K562 (cell line): Measurements from ENCODE around the gene NRG3. TPM values are rescaled to one million over a fixed set of nuclear protein-coding genes. Genes with fewer than 3 reads are reported as not detected.

Source experiments
- ATAC-seq: fragments of 200-7000 bp; cut with Tn5 transposase; 3 replicates; pipeline ENCODE4 v1.9.1; 2020; ENCODE audit warnings: moderate library complexity
- BruUV-seq: library from RNA; stranded (reverse); fragments of 400-500 nt; replicated peaks from 2 replicates; lab custom pipeline; 2021; lab: Mats Ljungman, UMichigan
- CTCF ChIA-PET: fragments of 300-600 bp; formaldehyde crosslinking; extraction: SDS; loops from one replicate; lab custom pipeline; 2021; ENCODE audit warnings: low intra/inter-chr PET ratio; lab: Yijun Ruan, JAX
- POLR2A ChIA-PET: fragments of 300-600, 350-650 bp; sonication (Branson Sonifier 250); formaldehyde crosslinking; extraction: SDS; loops from one replicate; lab custom pipeline; 2021; ENCODE audit warnings: antibody characterized with exemption, inconsistent platforms; lab: Yijun Ruan, JAX
- DNase-seq, 4 experiments: peaks; one replicate each; pipeline versions ENCODE4 v3.0.0 to v3.0.0-alpha.2; 2011 to 2018; ENCODE audit warnings: low spot score in 3 of 4, mixed read lengths in 3 of 4; ENCODE audit errors: extremely low read depth in 1 of 4
- FAIRE-seq: peaks from 2 replicates; lab custom pipeline; 2011; peaks lifted over from hg19 to GRCh38; lab: Jason Lieb, UNC
- H2AFZ ChIP-seq: 2 replicates; pipeline ENCODE4 v1.6.0; 2011; ENCODE audit warnings: low read depth, low read length, control low read depth, inconsistent platforms
- H3K27ac ChIP-seq: fragments of 200-600 bp; 3 replicates; pipeline ENCODE4 v1.8.0; 2011; ENCODE audit warnings: low read depth, mild to moderate bottlenecking, control low read depth, inconsistent platforms, low read length, moderate library complexity, mixed read lengths; ENCODE audit errors: extremely low read depth
- H3K27me3 ChIP-seq, 2 experiments: fragments of 300-600 bp in 1 of 2; 2 replicates in 1 of 2; 3 replicates in 1 of 2; pipeline versions ENCODE4 v1.6.0 to v1.8.0; 2011; ENCODE audit warnings: inconsistent platforms in 2 of 2, low read length in 2 of 2, mild to moderate bottlenecking in 1 of 2, mixed read lengths in 1 of 2, moderate library complexity in 1 of 2; ENCODE audit not compliant: control insufficient read depth in 2 of 2, insufficient read depth in 2 of 2
- H3K36me3 ChIP-seq: fragments of 300-600 bp; 3 replicates; pipeline ENCODE4 v1.8.0; 2011; ENCODE audit warnings: mild to moderate bottlenecking, low read length, inconsistent platforms; ENCODE audit not compliant: control insufficient read depth, insufficient read depth
- H3K4me1 ChIP-seq, 2 experiments: fragments of 200-600 bp in 1 of 2; replicated peaks in 1 of 2; 2 replicates in 1 of 2; 3 replicates in 1 of 2; pipeline versions ENCODE4 v1.5.1 to v1.8.0; 2011; ENCODE audit warnings: inconsistent platforms in 2 of 2, low read length in 2 of 2, mild to moderate bottlenecking in 1 of 2, mixed read lengths in 1 of 2, moderate library complexity in 1 of 2; ENCODE audit not compliant: control insufficient read depth in 2 of 2, insufficient read depth in 2 of 2
- H3K4me2 ChIP-seq: 2 replicates; pipeline ENCODE4 v1.6.1; 2011; ENCODE audit warnings: low read length, control low read depth, inconsistent platforms, mixed read lengths; ENCODE audit not compliant: insufficient read depth
- H3K4me3 ChIP-seq: fragments of 200-600 bp; sonication (generic), shearing (Covaris generic); 2 replicates; pipeline ENCODE4 v1.5.1; 2016; ENCODE audit warnings: control low read depth, inconsistent platforms
- H3K79me2 ChIP-seq: fragments of 200-600 bp; 3 replicates; pipeline ENCODE4 v1.8.0; 2011; ENCODE audit warnings: low read length, inconsistent platforms; ENCODE audit not compliant: control insufficient read depth, insufficient read depth
- H3K9ac ChIP-seq, 2 experiments: 2 replicates each; pipeline versions ENCODE4 v1.6.0 to v1.6.1; 2011; ENCODE audit warnings: low read depth in 2 of 2, low read length in 2 of 2, control low read depth in 1 of 2, inconsistent platforms in 1 of 2, mild to moderate bottlenecking in 1 of 2, mixed read lengths in 1 of 2; ENCODE audit not compliant: insufficient read depth in 1 of 2
- H3K9me1 ChIP-seq: one replicate; pipeline ENCODE4 v1.6.0; 2011; ENCODE audit warnings: inconsistent platforms, mild to moderate bottlenecking, low read length, moderate library complexity; ENCODE audit not compliant: control insufficient read depth, insufficient read depth
- H3K9me3 ChIP-seq: replicated peaks from 2 replicates; pipeline ENCODE4 v1.5.1; 2011; ENCODE audit warnings: low read depth, low read length, inconsistent platforms; ENCODE audit not compliant: control insufficient read depth, insufficient read depth
- H4K20me1 ChIP-seq: replicated peaks from 2 replicates; pipeline ENCODE4 v1.6.1; 2011; ENCODE audit warnings: low read length, inconsistent platforms, mixed read lengths; ENCODE audit not compliant: control insufficient read depth, insufficient read depth
- AFF1 ChIP-seq, 2 experiments: fragments of 450-650 bp; IDR thresholded peaks; 2 replicates each; pipeline ENCODE4 v1.6.1; 2018; ENCODE audit warnings: mild to moderate bottlenecking in 2 of 2, low read depth in 1 of 2; ENCODE audit not compliant: partially characterized antibody in 2 of 2
- DACH1 ChIP-seq: fragments of 450-650 bp; IDR thresholded peaks from 2 replicates; pipeline ENCODE4 v1.6.1; 2018; ENCODE audit not compliant: partially characterized antibody
- ELF1 ChIP-seq: fragments of 200-800 bp; sonication (Bioruptor generic); IDR thresholded peaks from 2 replicates; pipeline ENCODE4 v1.6.1; 2016; ENCODE audit warnings: missing genetic modification characterization, missing compliant biosample characterization
- NCOR1 ChIP-seq: fragments of 450-650 bp; IDR thresholded peaks from 2 replicates; pipeline ENCODE4 v1.6.1; 2016; ENCODE audit warnings: mild to moderate bottlenecking, moderate library complexity
- NFE2 ChIP-seq: IDR thresholded peaks from 2 replicates; pipeline ENCODE4 v1.6.1; 2014; ENCODE audit warnings: antibody characterized with exemption, low read depth
- SRSF1 ChIP-seq: fragments of 200-400 bp; formaldehyde crosslinking; IDR thresholded peaks from 2 replicates; pipeline ENCODE4 v1.6.1; 2017; ENCODE audit warnings: mild to moderate bottlenecking, low read depth, low read length, moderate library complexity
- WHSC1 ChIP-seq: IDR thresholded peaks from one replicate; pipeline ENCODE4 v1.6.1; 2012; ENCODE audit warnings: low read length, control low read depth, inconsistent platforms
- ZNF75A ChIP-seq: fragments of 450-650 bp; formaldehyde crosslinking; IDR thresholded peaks from 2 replicates; pipeline ENCODE4 v1.4.0; 2020; ENCODE audit warnings: mild to moderate bottlenecking
- WGBS: fragments of 100-300 bp; shearing (Covaris generic); methylation state at CpG from one replicate; pipeline ENCODE4 v1.1.6; 2016; ENCODE audit warnings: low coverage, mixed read lengths; ENCODE audit not compliant: insufficient coverage; ENCODE audit errors: missing lambda C conversion rate; 5-methylcytosine and 5-hydroxymethylcytosine counted together
- in situ Hi-C: fragments of 300-500 bp; cut with MboI; formaldehyde crosslinking; loops from 4 replicates; pipeline ENCODE4 v1.15.0; 2018; ENCODE audit warnings: inconsistent platforms, mixed read lengths
- intact Hi-C: fragments of 100-400 bp; cut with micrococcal nuclease; formaldehyde crosslinking; loops from 2 replicates; pipeline ENCODE4 v1.14.2; 2022
- polyA plus RNA-seq, 8 experiments: library from polyadenylated mRNA; depleted of rRNA in 4 of 8; stranded (reverse) in 5 of 8; unstranded in 3 of 8; fragments of >200 nt; fragmentation: Nextera tagmentation in 2 of 8; fragmentation: Illumina TruSeq in 1 of 8; extraction: Ambion mirVana in 2 of 8; extraction: Trizol in 1 of 8; gene quantifications; 2 replicates each; pipeline versions ENCODE4 v1.2.1 to v1.2.3, GENCODE V29; 2011 to 2014; ENCODE audit warnings: inconsistent platforms in 1 of 8, missing spikeins in 1 of 8
- total RNA-seq, 7 experiments: library from RNA; depleted of rRNA in 6 of 7; stranded (reverse); fragments of >200 nt in 6 of 7; fragmentation: Illumina TruSeq in 2 of 7; extraction: Trizol in 2 of 7; gene quantifications; 2 replicates each; pipeline versions ENCODE4 v1.2.1 to v1.2.3, GENCODE V29; 2011 to 2021; ENCODE audit warnings: low replicate concordance in 1 of 7

Gene NRG3
- total and polyA plus RNA-seq, 9 of the 15 experiments (the other 6 are each of a cell fraction or from before 2014, with no cell fraction given) = not detected

GRCh38 chr10:81915504-81915897 lies 40.5 kb downstream of the NRG3 start:
- no peak for FAIRE-seq
- POLR2A ChIA-PET = interaction anchor here (0.6 kb wide), 1 partner anchor 47 kb away, joined by 4 read pairs; no protein-coding TSS in a partner anchor

GRCh38 chr10:81917666-81918065 lies 42.7 kb downstream of the NRG3 start:
- in situ Hi-C loops = no loop called here

More at GRCh38 chr10:81915504-81915897, 40.5 kb downstream of the NRG3 start:
- no peaks in the 10 kb centered on the region for H3K79me2 ChIP-seq
- no peak overlapping the region for H3K9ac ChIP-seq
- H3K27me3 ChIP-seq = no peaks in the 10 kb centered on the region
- ATAC-seq = no peak
- no peak overlapping the region for H2AFZ ChIP-seq
- DNase-seq = no peak
- BruUV-seq = no TSS peak
- H3K9me3 ChIP-seq = no peaks in the 10 kb centered on the region
- no peaks in the 10 kb centered on the region for H3K9me1 ChIP-seq
- intact Hi-C loops = no loop called here
- TF ChIP-seq SRSF1 (no peak), DACH1 (no peak), NCOR1 (no peak), ZNF75A (CRISPR knock-in tag) (no peak), ELF1 (tag) (no peak), WHSC1 (no peak)
- no peak overlapping the region for H3K4me3 ChIP-seq
- WGBS = 0% methylated on average over 2 of the region's 2 CpGs
- H3K36me3 ChIP-seq = no peaks in the 10 kb centered on the region
- CTCF ChIA-PET = no interaction called here
- H3K4me1 ChIP-seq = no peaks in the 10 kb centered on the region
- no peak overlapping the region for H3K4me2 ChIP-seq
- no peak overlapping the region for H3K27ac ChIP-seq
- no peaks in the 10 kb centered on the region for H4K20me1 ChIP-seq
- in situ Hi-C loops = no loop called here

More at GRCh38 chr10:81917666-81918065, 42.7 kb downstream of the NRG3 start:
- no peaks in the 10 kb centered on the region for H3K9me1 ChIP-seq
- H3K4me2 ChIP-seq = no peak overlapping the region
- POLR2A ChIA-PET = no interaction called here
- no peak for FAIRE-seq
- no peak overlapping the region for H3K4me3 ChIP-seq
- no peaks in the 10 kb centered on the region for H3K4me1 ChIP-seq
- no peaks in the 10 kb centered on the region for H3K27me3 ChIP-seq
- no peak for ATAC-seq
- no peak for DNase-seq
- H4K20me1 ChIP-seq = no peaks in the 10 kb centered on the region
- no peaks in the 10 kb centered on the region for H3K36me3 ChIP-seq
- H3K79me2 ChIP-seq = no peaks in the 10 kb centered on the region
- BruUV-seq = no TSS peak
- TF ChIP-seq AFF1 (IDR thresholded peaks at IDR 0.05; ENCODE audit: low read depth in 1 of 2, partially characterized antibody in 2 of 2) (no peak), NFE2 (no peak)
- TF ChIP-seq, all 486 proteins: peak for 0
- H3K9ac ChIP-seq = no peak overlapping the region
- H2AFZ ChIP-seq = no peak overlapping the region
- CTCF ChIA-PET = no interaction called here
- H3K9me3 ChIP-seq = no peaks in the 10 kb centered on the region
- intact Hi-C loops = no loop called here
- WGBS = 4% methylated on average over 5 of the region's 5 CpGs
- no peak overlapping the region for H3K27ac ChIP-seq
